HEK293 (cell line): ENCODE data around the gene FOSL1.

ENCODE experiments used
- EGR2 ChIP-seq: fragments of 450-650 bp; formaldehyde crosslinking; IDR thresholded peaks from 2 replicates; pipeline ENCODE4 v1.5.1; 2016; ENCODE audit warnings: low read depth, missing biosample characterization, missing genetic modification characterization
- KLF16 ChIP-seq: fragments of 450-650 bp; formaldehyde crosslinking; IDR thresholded peaks from 2 replicates; pipeline ENCODE4 v1.5.1; 2017; ENCODE audit warnings: missing biosample characterization, missing genetic modification characterization
- KLF8 ChIP-seq: fragments of 450-650 bp; formaldehyde crosslinking; IDR thresholded peaks from 2 replicates; pipeline ENCODE4 v1.5.1; 2016; ENCODE audit warnings: missing biosample characterization, missing genetic modification characterization
- KLF9 ChIP-seq: fragments of 450-650 bp; formaldehyde crosslinking; IDR thresholded peaks from 2 replicates; pipeline ENCODE4 v1.5.1; 2016; ENCODE audit warnings: missing biosample characterization, missing genetic modification characterization, low read depth
- PRDM4 ChIP-seq: fragments of 450-650 bp; formaldehyde crosslinking; IDR thresholded peaks from 2 replicates; pipeline ENCODE4 v1.5.1; 2017; ENCODE audit warnings: missing biosample characterization, missing genetic modification characterization
- SALL2 ChIP-seq: fragments of 450-650 bp; formaldehyde crosslinking; IDR thresholded peaks from 2 replicates; pipeline ENCODE4 v1.5.0; 2017; ENCODE audit warnings: missing biosample characterization, mild to moderate bottlenecking, missing genetic modification characterization, borderline replicate concordance
- SP2 ChIP-seq: fragments of 450-650 bp; formaldehyde crosslinking; IDR thresholded peaks from 2 replicates; pipeline ENCODE4 v1.5.1; 2016; ENCODE audit warnings: missing biosample characterization, missing genetic modification characterization
- SP3 ChIP-seq: fragments of 450-650 bp; formaldehyde crosslinking; IDR thresholded peaks from 2 replicates; pipeline ENCODE4 v1.5.1; 2016; ENCODE audit warnings: missing biosample characterization, missing genetic modification characterization
- TRIM28 ChIP-seq: IDR thresholded peaks from 2 replicates; pipeline ENCODE4 v1.6.1; 2011; ENCODE audit warnings: low read length, control low read depth, borderline replicate concordance
- YY1 ChIP-seq: fragments of 450-650 bp; formaldehyde crosslinking; IDR thresholded peaks from 2 replicates; pipeline ENCODE4 v1.5.1; 2018; ENCODE audit warnings: missing biosample characterization, missing genetic modification characterization
- ZBTB20 ChIP-seq: fragments of 450-650 bp; formaldehyde crosslinking; IDR thresholded peaks from 2 replicates; pipeline ENCODE4 v1.5.1; 2016; ENCODE audit warnings: missing biosample characterization, missing genetic modification characterization
- ZBTB8A ChIP-seq: fragments of 450-650 bp; formaldehyde crosslinking; IDR thresholded peaks from 2 replicates; pipeline ENCODE4 v1.5.1; 2016; ENCODE audit warnings: missing biosample characterization, missing genetic modification characterization
- ZNF10 ChIP-seq: fragments of 450-650 bp; formaldehyde crosslinking; IDR thresholded peaks from 2 replicates; pipeline ENCODE4 v1.5.1; 2017; ENCODE audit warnings: missing biosample characterization, missing genetic modification characterization
- ZNF223 ChIP-seq: fragments of 450-650 bp; formaldehyde crosslinking; IDR thresholded peaks from 2 replicates; pipeline ENCODE4 v1.5.1; 2016; ENCODE audit warnings: missing biosample characterization, missing genetic modification characterization
- ZNF302 ChIP-seq: fragments of 450-650 bp; formaldehyde crosslinking; IDR thresholded peaks from 2 replicates; pipeline ENCODE4 v1.5.1; 2016; ENCODE audit warnings: missing biosample characterization, missing genetic modification characterization, low read depth
- ZNF335 ChIP-seq: fragments of 450-650 bp; formaldehyde crosslinking; conservative IDR thresholded peaks from 2 replicates; pipeline ENCODE4 v1.5.1; 2016; ENCODE audit warnings: missing biosample characterization, missing genetic modification characterization
- ZNF391 ChIP-seq: fragments of 450-650 bp; formaldehyde crosslinking; IDR thresholded peaks from 2 replicates; pipeline ENCODE4 v1.5.1; 2016; ENCODE audit warnings: low read depth, missing biosample characterization, missing genetic modification characterization, borderline replicate concordance
- ZNF433 ChIP-seq: fragments of 450-650 bp; formaldehyde crosslinking; IDR thresholded peaks from 2 replicates; pipeline ENCODE4 v1.5.1; 2016; ENCODE audit warnings: missing biosample characterization, missing genetic modification characterization, low read depth
- ZNF501 ChIP-seq: fragments of 450-650 bp; formaldehyde crosslinking; IDR thresholded peaks from 2 replicates; pipeline ENCODE4 v1.5.1; 2016; ENCODE audit warnings: missing biosample characterization, missing genetic modification characterization
- ZNF560 ChIP-seq: fragments of 450-650 bp; formaldehyde crosslinking; IDR thresholded peaks from 2 replicates; pipeline ENCODE4 v1.5.1; 2017; ENCODE audit warnings: missing biosample characterization, missing genetic modification characterization, borderline replicate concordance
- ZNF585B ChIP-seq: fragments of 450-650 bp; formaldehyde crosslinking; IDR thresholded peaks from 2 replicates; pipeline ENCODE4 v1.5.1; 2016; ENCODE audit warnings: missing biosample characterization, missing genetic modification characterization
- ZNF670 ChIP-seq: fragments of 450-650 bp; formaldehyde crosslinking; IDR thresholded peaks from 2 replicates; pipeline ENCODE4 v1.5.1; 2016; ENCODE audit warnings: missing biosample characterization, missing genetic modification characterization, low read depth
- ZNF830 ChIP-seq: fragments of 450-650 bp; IDR thresholded peaks from 2 replicates; pipeline ENCODE4 v1.5.0; 2018; ENCODE audit warnings: missing biosample characterization, missing genetic modification characterization, low read depth, mild to moderate bottlenecking, moderate library complexity
- ZSCAN16 ChIP-seq: fragments of 450-650 bp; formaldehyde crosslinking; IDR thresholded peaks from 2 replicates; pipeline ENCODE4 v1.5.1; 2016; ENCODE audit warnings: missing biosample characterization, missing genetic modification characterization
- ZSCAN5A ChIP-seq: fragments of 450-650 bp; formaldehyde crosslinking; IDR thresholded peaks from 2 replicates; pipeline ENCODE4 v1.5.1; 2016; ENCODE audit warnings: missing biosample characterization, missing genetic modification characterization
- ZXDB ChIP-seq: fragments of 450-650 bp; formaldehyde crosslinking; IDR thresholded peaks from 2 replicates; pipeline ENCODE4 v1.5.1; 2016; ENCODE audit warnings: missing biosample characterization, missing genetic modification characterization
- TF ChIP-seq, protein P1 (sequence below): fragments of 450-650 bp; formaldehyde crosslinking; IDR thresholded peaks from 2 replicates; pipeline ENCODE4 v1.5.1; 2016; ENCODE audit warnings: missing biosample characterization, missing genetic modification characterization
- TF ChIP-seq, protein P2 (sequence below): fragments of 450-650 bp; formaldehyde crosslinking; IDR thresholded peaks from 2 replicates; pipeline ENCODE4 v1.5.1; 2016; ENCODE audit warnings: missing biosample characterization, missing genetic modification characterization
- TF ChIP-seq, protein P3 (sequence below): fragments of 450-650 bp; formaldehyde crosslinking; IDR thresholded peaks from 2 replicates; pipeline ENCODE4 v1.5.1; 2017; ENCODE audit warnings: missing biosample characterization, missing genetic modification characterization

Gene FOSL1

GRCh38 chr11:65856689-65857499 lies 43.3 kb downstream of the FOSL1 start (continued):
- TF ChIP-seq PRDM4 (tag by site-specific recombination) (no peak), KLF8 (tag by site-specific recombination) (0 out of 2 replicates have a peak, but pooled peaks have one; percentile 15), ZNF560 (tag by site-specific recombination) (no peak), ZXDB (tag by site-specific recombination) (0 out of 2 replicates have a peak, but pooled peaks have one; percentile 18), ZNF433 (tag by site-specific recombination) (no peak), ZSCAN5A (no peak), KLF9 (peak; percentile 91), ZNF670 (tag by site-specific recombination) (no peak), ZNF335 (tag by site-specific recombination) (peak; percentile 85), YY1 (tag by site-specific recombination) (no peak), ZBTB8A (tag by site-specific recombination) (peak; percentile 36; the same call in 1 of the 2 replicates), ZBTB20 (peak; percentile 56; the same call in 1 of the 2 replicates), ZNF585B (no peak), ZSCAN16 (no peak), ZNF223 (no peak), SALL2 (no peak), ZNF830 (tag by site-specific recombination) (no peak), ZNF10 (tag by site-specific recombination) (no peak), EGR2 (no peak), ZNF501 (0 out of 2 replicates have a peak, but pooled peaks have one; percentile 45), ZNF302 (no peak), SP3 (tag by site-specific recombination) (peak; percentile 78), TRIM28 (no peak), SP2 (tag by site-specific recombination) (peak; percentile 79), ZNF391 (tag by site-specific recombination) (no peak), KLF16 (tag by site-specific recombination) (peak; percentile 86)
- TF ChIP-seq, protein P1, sequence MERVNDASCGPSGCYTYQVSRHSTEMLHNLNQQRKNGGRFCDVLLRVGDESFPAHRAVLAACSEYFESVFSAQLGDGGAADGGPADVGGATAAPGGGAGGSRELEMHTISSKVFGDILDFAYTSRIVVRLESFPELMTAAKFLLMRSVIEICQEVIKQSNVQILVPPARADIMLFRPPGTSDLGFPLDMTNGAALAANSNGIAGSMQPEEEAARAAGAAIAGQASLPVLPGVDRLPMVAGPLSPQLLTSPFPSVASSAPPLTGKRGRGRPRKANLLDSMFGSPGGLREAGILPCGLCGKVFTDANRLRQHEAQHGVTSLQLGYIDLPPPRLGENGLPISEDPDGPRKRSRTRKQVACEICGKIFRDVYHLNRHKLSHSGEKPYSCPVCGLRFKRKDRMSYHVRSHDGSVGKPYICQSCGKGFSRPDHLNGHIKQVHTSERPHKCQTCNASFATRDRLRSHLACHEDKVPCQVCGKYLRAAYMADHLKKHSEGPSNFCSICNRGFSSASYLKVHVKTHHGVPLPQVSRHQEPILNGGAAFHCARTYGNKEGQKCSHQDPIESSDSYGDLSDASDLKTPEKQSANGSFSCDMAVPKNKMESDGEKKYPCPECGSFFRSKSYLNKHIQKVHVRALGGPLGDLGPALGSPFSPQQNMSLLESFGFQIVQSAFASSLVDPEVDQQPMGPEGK (tag by site-specific recombination) = peak; percentile 55; the same call in 1 of the 2 replicates
- TF ChIP-seq, protein P2, sequence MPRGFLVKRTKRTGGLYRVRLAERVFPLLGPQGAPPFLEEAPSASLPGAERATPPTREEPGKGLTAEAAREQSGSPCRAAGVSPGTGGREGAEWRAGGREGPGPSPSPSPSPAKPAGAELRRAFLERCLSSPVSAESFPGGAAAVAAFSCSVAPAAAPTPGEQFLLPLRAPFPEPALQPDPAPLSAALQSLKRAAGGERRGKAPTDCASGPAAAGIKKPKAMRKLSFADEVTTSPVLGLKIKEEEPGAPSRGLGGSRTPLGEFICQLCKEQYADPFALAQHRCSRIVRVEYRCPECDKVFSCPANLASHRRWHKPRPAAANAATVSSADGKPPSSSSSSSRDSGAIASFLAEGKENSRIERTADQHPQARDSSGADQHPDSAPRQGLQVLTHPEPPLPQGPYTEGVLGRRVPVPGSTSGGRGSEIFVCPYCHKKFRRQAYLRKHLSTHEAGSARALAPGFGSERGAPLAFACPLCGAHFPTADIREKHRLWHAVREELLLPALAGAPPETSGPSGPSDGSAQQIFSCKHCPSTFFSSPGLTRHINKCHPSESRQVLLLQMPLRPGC = no peak
- TF ChIP-seq, protein P3, sequence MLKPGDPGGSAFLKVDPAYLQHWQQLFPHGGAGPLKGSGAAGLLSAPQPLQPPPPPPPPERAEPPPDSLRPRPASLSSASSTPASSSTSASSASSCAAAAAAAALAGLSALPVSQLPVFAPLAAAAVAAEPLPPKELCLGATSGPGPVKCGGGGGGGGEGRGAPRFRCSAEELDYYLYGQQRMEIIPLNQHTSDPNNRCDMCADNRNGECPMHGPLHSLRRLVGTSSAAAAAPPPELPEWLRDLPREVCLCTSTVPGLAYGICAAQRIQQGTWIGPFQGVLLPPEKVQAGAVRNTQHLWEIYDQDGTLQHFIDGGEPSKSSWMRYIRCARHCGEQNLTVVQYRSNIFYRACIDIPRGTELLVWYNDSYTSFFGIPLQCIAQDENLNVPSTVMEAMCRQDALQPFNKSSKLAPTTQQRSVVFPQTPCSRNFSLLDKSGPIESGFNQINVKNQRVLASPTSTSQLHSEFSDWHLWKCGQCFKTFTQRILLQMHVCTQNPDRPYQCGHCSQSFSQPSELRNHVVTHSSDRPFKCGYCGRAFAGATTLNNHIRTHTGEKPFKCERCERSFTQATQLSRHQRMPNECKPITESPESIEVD (tag by site-specific recombination) = no peak
